Subcutaneous abdominal adipose tissue (tissue), 5 donors: ENCODE results near the gene KCNH1.
"Not testable (repeated sequence)": the region's sequence is repeated elsewhere in the genome, so short reads cannot be mapped to it uniquely, and the experiment has no call there.

Experiments
- H3K27ac ChIP-seq: one replicate; pipeline ENCODE4 v1.7.0; 2013; ENCODE audit warnings: low read depth, mild to moderate bottlenecking, inconsistent platforms, low read length, moderate library complexity
- H3K27me3 ChIP-seq, 5 donors: one replicate each; pipeline ENCODE4 v1.7.0; 2013; ENCODE audit warnings: low read length in 5 of 5, inconsistent platforms in 1 of 5; ENCODE audit not compliant: control insufficient read depth in 5 of 5, insufficient read depth in 4 of 5
- H3K36me3 ChIP-seq, 5 donors: one replicate each; pipeline ENCODE4 v1.7.0; 2013; ENCODE audit warnings: low read length in 5 of 5; ENCODE audit not compliant: control insufficient read depth in 5 of 5, insufficient read depth in 5 of 5
- H3K4me1 ChIP-seq, 5 donors: one replicate each; pipeline ENCODE4 v1.7.0; 2013; ENCODE audit warnings: low read length in 5 of 5, mild to moderate bottlenecking in 3 of 5, moderate library complexity in 1 of 5; ENCODE audit not compliant: control insufficient read depth in 5 of 5, insufficient read depth in 5 of 5
- H3K4me3 ChIP-seq, 5 donors: one replicate each; pipeline ENCODE4 v1.7.0; 2013; ENCODE audit warnings: low read length in 5 of 5, low read depth in 1 of 5
- H3K9ac ChIP-seq, 5 donors: one replicate each; pipeline ENCODE4 v1.7.0; 2013; ENCODE audit warnings: low read length in 5 of 5, mild to moderate bottlenecking in 4 of 5, moderate library complexity in 3 of 5
- H3K9me3 ChIP-seq, 5 donors: one replicate each; pipeline ENCODE4 v1.7.0; 2013; ENCODE audit warnings: low read length in 5 of 5; ENCODE audit not compliant: control insufficient read depth in 5 of 5
- donor health status: healthy.
- donor health status: healthy.
- donor health status: healthy.
- donor health status: healthy.
- donor health status: healthy.

The KCNH1 gene

DNA sequence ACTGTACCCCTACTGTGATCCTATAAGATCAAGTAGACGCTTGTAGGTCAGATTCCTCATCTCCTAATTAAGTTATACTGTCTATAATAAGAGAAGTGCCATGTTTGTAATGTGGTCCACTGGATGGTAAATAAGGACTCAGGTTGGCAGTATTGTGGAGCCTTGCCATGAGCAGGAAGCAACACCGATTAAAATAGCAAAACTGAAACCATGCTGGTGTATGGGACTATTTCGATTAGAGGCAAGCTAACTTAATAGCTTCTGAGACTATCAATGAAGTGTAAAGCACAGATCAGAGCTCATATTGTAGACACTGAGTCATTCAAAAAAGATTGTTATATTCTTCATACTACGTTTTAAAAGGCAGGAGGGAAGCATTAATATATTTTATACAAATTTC is 456.4 kb downstream of the KCNH1 start:
- no peak overlapping the region for H3K9ac ChIP-seq
- H3K27ac ChIP-seq: no peak overlapping the region
- peaks cover 0 to 2% (median 0%) of the 10 kb centered on the region in 5 donors for H3K36me3 ChIP-seq
- no peaks in the 10 kb centered on the region for H3K27me3 ChIP-seq
- H3K9me3 ChIP-seq: no peaks in the 10 kb centered on the region
- H3K4me1 ChIP-seq: no peaks in the 10 kb centered on the region
- H3K4me3 ChIP-seq: no peak overlapping the region

DNA sequence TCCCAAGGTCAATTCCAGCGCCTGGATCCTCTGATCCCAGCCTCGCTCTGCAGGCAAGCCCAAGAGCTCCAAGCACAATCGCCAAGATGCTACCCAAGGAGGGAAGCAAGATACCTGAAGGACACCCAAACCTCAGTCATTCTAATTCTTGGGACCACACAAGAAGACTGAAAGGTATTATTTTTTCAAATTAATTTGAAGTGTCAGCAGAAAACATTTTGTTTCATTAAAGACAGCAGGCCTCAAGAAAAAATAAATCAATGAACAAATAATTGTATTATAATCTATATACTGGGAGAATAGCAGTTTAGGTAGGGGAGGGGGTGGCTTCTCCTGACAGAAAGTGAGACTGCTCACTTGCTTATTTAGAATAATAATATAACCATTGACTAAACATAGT is 457.4 kb downstream of the KCNH1 start:
- no peak overlapping the region for H3K9ac ChIP-seq
- no peaks in the 10 kb centered on the region for H3K27me3 ChIP-seq
- no peaks in the 10 kb centered on the region for H3K4me1 ChIP-seq
- peaks cover 0 to 2% (median 2%) of the 10 kb centered on the region in 5 donors for H3K9me3 ChIP-seq
- H3K36me3 ChIP-seq: peaks cover 0 to 2% (median 0%) of the 10 kb centered on the region in 5 donors
- H3K4me3 ChIP-seq: no peak overlapping the region
- no peak overlapping the region for H3K27ac ChIP-seq

DNA sequence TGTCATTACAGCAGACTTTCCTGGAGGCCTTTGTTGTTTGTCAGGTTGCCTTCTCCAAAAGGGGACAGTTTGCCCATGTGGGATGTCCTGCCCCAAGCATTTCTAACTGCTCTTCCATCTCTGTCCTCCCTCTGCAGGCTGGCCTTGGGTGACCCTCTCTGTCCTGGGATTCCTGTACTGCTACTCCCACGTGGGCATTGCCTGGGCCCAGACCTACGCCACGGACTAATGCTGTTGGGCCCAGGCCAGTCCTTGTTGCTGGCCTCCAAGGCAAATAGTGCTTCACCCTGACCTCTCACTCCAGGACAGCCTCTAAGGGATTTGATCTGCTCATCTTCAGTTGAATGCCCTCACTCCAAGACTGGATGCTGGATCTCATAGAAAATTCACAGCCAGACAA is 459.8 kb downstream of the KCNH1 start:
- no peaks in the 10 kb centered on the region for H3K27me3 ChIP-seq

DNA sequence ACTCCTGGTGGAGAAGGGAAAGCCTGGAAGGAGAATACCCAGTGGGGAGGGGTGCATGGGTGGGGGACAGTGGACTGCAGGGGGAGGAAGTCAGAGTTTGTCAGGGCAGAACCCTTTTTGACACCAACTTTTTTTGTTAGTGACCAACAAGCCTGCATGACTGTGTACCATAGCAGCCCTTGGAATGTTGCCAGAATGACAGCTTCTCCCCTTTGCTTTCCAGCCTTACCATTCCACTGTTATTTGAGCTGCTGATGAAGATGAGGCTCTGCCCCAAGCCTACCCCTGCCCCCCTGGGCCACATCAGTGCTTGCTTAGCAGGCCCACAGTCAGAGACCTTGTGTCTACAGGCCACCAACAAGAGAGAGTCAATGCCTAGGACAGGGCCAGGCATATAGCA is 464.0 kb downstream of the KCNH1 start:
- Histone ChIP-seq H3K4me3 (no peak overlapping the region), H3K9me3 (peaks cover 0 to 10% (median 3%) of the 10 kb centered on the region in 5 donors), H3K4me1 (no peaks in the 10 kb centered on the region), H3K36me3 (no peaks in the 10 kb centered on the region), H3K9ac (no peak overlapping the region), H3K27me3 (no peaks in the 10 kb centered on the region), H3K27ac (no peak overlapping the region)

More for the DNA sequence above, 459.8 kb downstream of the KCNH1 start:
- Histone ChIP-seq H3K9me3 (peaks cover 0 to 10% (median 3%) of the 10 kb centered on the region in 5 donors), H3K36me3 (peaks cover 0 to 2% (median 0%) of the 10 kb centered on the region in 5 donors), H3K4me1 (no peaks in the 10 kb centered on the region), H3K9ac (no peak overlapping the region), H3K27ac (no peak overlapping the region), H3K4me3 (no peak overlapping the region)

DNA sequence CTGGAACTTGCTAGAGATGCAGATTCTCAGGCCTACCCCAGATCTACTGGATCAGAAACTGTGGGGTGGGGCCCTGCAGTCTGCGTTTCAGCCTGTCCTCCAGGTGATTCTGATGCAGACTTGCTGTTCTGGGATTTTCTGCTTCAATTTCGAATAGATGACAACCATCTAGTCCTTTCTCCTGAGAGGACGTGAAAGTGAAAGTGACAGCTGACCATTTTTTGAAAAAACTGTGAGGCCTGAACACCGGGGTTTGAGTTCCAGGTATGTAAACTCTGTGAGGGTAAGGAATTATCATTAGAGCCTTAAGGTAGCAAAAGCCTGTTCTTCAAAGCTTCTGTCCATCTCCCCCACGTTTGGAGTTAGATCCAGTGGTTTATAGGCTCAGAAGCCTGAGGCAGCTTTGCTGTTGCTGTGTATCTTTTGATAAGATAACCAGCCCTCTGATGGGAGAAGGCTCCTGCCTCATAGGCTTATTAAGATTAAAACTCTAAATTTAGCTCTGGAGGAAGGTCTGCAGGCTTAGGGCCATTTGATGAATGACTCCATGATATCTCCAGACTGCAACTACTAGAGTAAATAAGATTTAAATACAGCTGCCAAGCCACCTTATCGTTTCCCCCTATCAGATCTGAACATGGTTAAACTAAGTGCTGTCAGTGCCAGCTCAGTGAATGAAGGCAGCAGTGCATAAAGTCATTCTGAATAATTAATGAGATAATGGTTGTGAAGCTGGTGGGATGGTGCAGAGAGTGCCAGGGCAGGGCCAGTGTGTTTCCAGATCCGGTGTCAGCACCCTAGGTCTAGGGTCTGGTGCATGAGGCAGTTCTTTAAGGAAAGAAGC is 470.0 kb downstream of the KCNH1 start:
- Histone ChIP-seq H3K9ac (no peak overlapping the region), H3K27me3 (no peaks in the 10 kb centered on the region), H3K9me3 (peaks cover 0 to 2% (median 0%) of the 10 kb centered on the region in 5 donors), H3K27ac (no peak overlapping the region), H3K36me3 (no peaks in the 10 kb centered on the region), H3K4me1 (no peaks in the 10 kb centered on the region), H3K4me3 (no peak overlapping the region)

DNA sequence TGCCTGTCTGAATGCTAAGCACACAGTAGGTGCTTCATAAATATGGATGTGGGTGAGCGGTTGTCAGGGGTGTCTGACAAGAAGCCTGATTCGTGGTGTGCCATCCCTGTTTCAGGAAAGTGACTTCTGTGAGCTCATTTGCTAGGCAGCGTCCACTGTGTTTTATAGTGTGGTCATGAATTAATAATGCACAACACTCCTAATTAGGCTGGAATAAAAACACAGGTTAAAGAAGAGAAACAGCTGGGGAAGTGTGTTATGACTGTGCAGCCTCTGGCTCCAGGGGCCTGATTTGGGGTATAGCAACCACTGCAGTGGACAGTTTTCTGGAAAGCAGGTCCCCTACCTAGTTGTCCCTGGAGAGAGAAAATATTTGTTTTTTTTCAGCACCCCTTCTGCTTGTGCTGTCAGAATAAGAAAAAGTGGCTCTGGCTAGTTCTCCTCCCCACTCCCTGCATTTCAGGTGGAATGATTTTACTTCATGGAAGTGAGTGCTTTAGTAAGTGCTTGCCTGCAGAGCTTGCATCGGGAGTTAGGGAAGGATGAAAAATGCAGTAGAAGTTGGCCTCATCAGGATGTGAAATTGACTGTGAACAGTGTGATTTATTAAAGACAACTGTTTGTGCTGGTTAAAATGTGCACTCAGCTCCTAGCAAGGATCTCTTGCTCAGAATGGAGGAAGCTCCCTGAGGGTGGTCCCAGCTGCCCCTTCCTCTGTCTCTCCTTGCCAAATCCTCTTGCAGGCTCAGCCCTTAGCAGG is 471.5 kb downstream of the KCNH1 start:
- H3K9me3 ChIP-seq: peaks cover 0 to 2% (median 0%) of the 10 kb centered on the region in 5 donors
- no peaks in the 10 kb centered on the region for H3K36me3 ChIP-seq
- H3K4me1 ChIP-seq: no peaks in the 10 kb centered on the region
- no peak overlapping the region for H3K27ac ChIP-seq
- H3K4me3 ChIP-seq: no peak overlapping the region
- H3K9ac ChIP-seq: no peak overlapping the region
- no peaks in the 10 kb centered on the region for H3K27me3 ChIP-seq

DNA sequence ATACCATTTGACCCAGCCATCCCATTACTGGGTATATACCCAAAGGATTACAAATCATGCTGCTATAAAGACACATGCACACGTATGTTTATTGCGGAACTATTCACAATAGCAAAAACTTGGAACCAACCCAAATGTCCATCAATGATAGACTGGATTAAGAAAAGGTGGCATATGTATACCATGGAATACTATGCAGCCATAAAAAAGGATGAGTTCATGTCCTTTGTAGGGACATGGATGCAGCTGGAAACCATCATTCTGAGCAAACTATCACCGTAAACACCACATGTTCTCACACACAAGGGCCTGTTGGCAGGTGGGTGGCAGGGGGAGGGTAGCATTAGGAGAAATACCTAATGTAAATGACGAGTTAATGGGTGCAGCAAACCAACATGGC is 472.4 kb downstream of the KCNH1 start:
- not testable (repeated sequence) for H3K9ac ChIP-seq, H3K4me3 ChIP-seq, H3K9me3 ChIP-seq, H3K36me3 ChIP-seq, H3K27me3 ChIP-seq, H3K27ac ChIP-seq, H3K4me1 ChIP-seq

DNA sequence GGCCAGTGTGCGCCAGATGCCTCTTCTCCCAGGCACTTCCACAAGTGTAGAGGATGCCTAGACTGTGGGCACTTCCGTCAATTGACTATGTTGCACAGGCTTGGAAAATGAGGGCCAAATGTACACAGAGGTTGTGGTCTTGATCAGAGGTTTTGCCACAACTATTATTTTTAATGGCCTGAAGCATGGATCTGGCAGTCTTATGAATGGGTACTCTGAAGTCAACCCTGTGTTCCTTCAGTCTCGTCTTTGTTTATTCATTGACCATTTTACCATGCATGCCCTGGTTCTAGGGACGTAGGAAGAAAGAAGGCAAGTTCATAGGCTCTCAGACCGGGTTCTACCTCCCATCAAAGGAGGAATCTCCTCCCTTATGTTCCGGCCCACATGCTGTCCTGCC is 476.1 kb downstream of the KCNH1 start:
- Histone ChIP-seq H3K9ac (no peak overlapping the region), H3K27ac (no peak overlapping the region), H3K27me3 (no peaks in the 10 kb centered on the region), H3K36me3 (no peaks in the 10 kb centered on the region), H3K4me3 (no peak overlapping the region), H3K9me3 (peaks cover 0 to 5% (median 2%) of the 10 kb centered on the region in 5 donors), H3K4me1 (peaks cover 0 to 5% (median 0%) of the 10 kb centered on the region in 5 donors)

DNA sequence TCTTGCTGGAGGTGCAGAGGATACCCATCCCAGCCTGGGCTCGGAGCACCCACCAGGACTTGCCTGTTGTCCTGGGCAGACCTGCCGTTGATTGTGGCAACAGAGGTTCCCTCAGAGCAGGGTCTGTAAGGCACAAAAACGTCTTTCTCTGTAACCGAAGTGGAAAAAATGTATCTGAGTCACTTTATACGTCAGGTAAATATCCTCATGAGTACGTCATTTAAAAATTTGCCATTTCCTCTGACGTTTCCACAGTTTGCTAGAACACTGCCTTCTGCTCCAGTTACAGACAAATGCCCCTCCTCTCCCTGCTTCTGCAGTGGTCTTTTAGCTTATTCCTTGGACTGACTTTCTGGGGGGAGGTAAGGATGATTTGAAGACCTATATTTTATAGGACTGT is 478.4 kb downstream of the KCNH1 start:
- no peaks in the 10 kb centered on the region for H3K36me3 ChIP-seq
- no peaks in the 10 kb centered on the region for H3K27me3 ChIP-seq
- no peak overlapping the region for H3K9ac ChIP-seq
- H3K4me3 ChIP-seq: no peak overlapping the region
- peaks cover 0 to 5% (median 0%) of the 10 kb centered on the region in 5 donors for H3K4me1 ChIP-seq
- no peak overlapping the region for H3K27ac ChIP-seq
- H3K9me3 ChIP-seq: peaks cover 0 to 5% (median 0%) of the 10 kb centered on the region in 5 donors
